ENCODE data around the gene SLC35A4.

Gene SLC35A4

GRCh38 chr5:140564196-140565023 lies at the start of gene SLC35A4, which contains the start of gene APBB3:
Gene SLC35A4, plus strand, starts transcription at chr5:140564828. Its CDS starts 2,342 bp downstream, at chr5:140567170.
Gene APBB3, minus strand, starts transcription at chr5:140564598. Its CDS starts 353 bp downstream, at chr5:140564245.
- DNase-seq: peak; percentile 97

DNA sequence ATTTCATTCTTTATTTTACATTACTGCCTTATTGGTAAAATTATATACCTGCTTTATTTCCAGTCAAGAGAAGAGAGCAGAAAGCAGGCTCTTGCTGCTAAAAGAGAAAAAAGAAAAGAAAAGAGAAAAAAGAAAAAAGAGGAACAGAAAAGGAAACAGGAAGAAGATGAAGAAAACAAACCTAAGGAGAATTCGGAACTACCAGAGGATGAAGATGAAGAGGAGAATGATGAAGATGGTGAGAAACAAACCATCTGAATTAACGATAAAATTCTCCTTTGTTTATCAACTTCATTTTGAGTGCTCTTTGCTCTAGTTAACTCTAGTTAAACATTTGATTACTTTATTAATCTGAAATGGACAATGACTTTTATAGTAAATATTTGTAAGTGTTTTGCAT lies 40.6 kb upstream of the SLC35A4 start:
- DNase-seq: no peak

GRCh38 chr5:140540227-140540626 lies 24.4 kb upstream of the SLC35A4 start:
- no peak for DNase-seq

GRCh38 chr5:140542972-140543371 lies 21.7 kb upstream of the SLC35A4 start:
- no peak for DNase-seq

- no peak for DNase-seq
These were observed 19.6 kb upstream of the SLC35A4 start for GRCh38 chr5:140544986-140545385.

- no peak for DNase-seq
These were observed 19.0 kb upstream of the SLC35A4 start for GRCh38 chr5:140545606-140546005.

- no peak for DNase-seq
These were observed 17.6 kb upstream of the SLC35A4 start for GRCh38 chr5:140546851-140547507.

DNA sequence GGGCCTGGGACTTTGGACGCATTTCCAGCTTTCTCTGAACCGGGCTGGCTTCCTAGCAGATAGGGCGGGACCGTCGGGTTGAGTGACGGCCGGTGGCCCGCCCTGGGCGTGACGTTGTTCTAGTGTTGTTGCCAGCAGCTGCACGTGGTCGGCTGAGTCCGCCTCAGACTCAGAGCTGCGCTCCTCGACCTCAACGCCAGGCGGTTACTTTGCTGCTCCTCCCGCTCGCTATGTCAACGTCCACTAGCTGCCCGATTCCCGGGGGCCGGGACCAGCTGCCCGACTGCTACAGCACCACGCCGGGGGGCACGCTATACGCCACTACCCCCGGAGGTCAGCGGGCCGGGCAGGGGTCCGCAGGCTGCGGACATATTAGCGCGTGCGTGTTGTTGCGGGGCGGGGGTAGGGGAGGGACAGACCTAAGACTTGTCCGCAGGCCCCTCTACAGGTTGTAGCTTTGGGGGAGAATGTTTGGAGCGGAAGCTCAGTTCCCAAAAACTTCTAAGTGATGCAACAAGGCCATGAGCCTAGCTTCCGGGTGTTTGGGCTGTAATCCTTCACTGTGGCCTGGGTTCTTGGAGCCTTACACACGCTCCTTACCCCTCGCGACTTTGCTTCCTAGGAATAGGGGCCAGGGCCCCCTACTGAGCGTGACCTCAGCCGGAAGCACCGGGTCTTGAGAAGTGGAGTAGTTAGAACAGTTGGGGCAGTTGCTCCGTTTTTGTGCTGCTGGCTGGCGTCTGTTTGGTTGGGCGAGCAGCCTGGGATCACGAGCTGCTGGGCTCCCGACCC lies 16.9 kb upstream of the SLC35A4 start, which contains the start of gene EIF4EBP3:
Gene EIF4EBP3, plus strand, starts transcription at position 155 of the 792 bp plus-strand sequence. Its CDS starts 76 bp downstream, at position 231.
- DNase-seq: peak; percentile 82

DNA sequence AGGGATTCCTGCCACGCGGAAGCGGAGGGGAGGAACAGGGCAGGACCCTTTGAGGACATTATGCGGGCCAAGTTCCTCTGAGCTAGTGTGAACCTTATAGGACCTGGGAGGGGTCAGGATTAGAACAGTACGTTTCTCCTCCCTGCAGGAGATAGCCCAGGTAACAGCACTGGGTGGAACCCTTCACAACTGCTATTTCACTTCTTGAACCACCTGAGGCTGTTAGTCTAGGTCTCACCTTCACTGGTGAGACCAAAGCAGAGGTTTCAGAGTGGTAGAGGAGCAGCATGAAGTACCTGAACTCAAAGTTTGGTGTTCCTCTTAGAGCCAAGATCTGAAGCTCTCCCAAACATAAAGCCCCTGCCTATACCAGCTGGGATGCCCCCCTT lies 16.3 kb upstream of the SLC35A4 start:
- DNase-seq: no peak

- no peak for DNase-seq
These were observed 15.8 kb upstream of the SLC35A4 start for GRCh38 chr5:140548791-140549190.

DNA sequence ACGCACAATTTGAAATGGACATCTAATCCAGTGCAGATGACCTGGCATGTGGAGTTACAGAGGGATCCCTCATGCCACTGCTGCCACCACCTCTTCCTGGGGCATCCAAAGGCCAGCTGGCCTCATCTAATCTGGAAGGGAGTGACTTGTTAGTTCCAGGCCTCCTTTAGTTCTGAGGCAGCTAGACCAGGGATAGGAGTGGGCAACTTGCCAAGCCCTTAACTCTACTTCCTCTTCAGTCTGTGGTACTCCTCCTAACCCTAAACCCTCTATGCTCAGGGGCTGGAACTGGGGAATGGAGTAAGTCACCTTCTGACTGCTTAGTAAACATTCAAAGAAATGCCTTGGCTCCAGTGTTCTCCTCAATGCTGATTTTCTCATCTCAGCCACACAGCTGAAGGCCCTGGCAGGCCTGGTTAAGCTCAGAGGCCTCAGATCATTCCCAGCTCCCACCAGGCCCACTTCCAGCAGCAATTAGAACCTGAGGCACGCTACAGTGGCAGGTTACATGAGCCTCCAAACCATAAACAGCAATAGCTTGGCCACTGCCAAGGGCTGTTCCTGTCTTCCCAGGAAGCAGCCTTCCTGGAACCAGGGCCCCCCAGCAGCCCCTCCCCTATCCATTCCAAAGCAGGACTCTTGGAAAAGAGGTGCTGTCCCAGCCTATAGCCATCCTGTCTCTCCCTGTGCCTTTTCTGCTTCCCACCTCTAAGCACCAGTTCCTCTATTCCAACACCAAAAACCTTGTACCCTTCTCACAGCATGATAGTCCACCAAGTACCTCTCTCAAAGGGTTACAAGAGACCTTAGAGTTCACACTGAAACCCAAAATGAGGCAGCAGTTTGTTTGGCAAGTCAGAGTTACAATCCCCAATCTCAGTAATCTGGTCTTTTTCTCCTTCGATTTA lies 15.1 kb upstream of the SLC35A4 start:
- no peak for DNase-seq

- DNase-seq: no peak
These were observed 14.2 kb upstream of the SLC35A4 start for GRCh38 chr5:140550147-140551079.

- DNase-seq: no peak
These were observed 12.8 kb upstream of the SLC35A4 start for GRCh38 chr5:140551872-140552271.

- DNase-seq: no peak
These were observed 11.0 kb upstream of the SLC35A4 start for GRCh38 chr5:140553657-140554056.

DNA sequence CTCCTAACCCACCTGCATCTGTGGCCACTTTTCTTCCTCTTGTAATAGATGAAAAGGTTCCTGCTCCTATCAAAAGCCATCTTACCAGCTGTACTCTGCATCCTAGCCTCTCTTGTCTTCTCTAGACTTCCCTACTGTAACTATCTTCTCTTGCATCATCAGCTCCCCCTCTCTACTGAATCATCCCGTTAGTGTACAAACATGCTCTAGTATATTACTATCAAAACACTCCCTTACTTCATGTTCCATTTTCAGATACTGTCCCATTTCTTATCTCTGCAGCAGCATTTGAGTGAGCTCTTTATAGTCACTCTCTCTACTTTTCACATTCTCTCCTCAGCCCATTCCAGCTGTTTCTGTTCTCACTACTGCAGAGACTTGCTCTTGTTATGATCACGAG lies 10.2 kb upstream of the SLC35A4 start:
- no peak for DNase-seq

DNA sequence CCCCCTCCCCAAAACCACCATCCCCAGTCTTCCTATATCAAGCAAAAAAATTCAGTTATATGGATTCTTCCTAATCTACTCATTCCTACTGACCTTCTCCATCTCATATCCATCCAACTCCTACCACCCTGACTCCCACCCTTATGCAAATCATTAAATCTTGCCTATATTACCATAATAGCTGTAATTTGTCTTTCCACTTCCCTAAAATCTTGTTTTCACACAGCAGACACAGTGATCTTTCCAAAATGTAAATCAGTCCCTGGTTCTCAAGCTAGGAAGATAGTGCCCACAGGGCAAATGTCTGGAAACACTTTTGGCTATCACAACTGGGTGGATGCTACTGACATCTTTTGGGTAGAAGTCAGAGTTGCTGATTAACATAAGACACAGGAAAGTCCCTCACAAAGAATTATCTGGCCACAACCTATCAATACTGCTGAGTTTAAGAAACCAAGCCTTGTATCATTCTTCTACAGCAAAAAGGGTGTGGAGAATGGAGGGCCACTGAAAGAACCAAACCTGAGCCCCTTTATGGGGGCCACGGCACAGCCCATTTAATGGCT lies 8.8 kb upstream of the SLC35A4 start:
- no peak for DNase-seq

DNA sequence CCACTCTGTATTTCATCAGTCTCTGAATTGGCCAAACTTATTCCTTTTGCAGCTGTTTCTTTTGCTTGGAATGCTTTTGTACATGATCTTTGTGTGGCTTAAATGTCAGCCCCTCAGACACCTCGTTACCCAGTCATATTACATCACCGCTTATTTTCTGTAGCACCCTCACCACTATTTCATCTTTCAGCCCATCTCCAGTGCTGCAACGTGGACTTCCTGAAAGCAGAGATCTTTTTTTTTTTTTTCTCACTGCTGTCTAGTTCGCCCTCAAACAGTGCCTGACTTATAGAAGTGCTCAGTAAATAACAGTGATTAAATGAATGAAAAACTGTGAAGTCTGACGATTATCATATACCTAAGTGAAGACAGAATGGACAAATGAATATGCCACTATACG lies 8.2 kb upstream of the SLC35A4 start:
- no peak for DNase-seq

DNA sequence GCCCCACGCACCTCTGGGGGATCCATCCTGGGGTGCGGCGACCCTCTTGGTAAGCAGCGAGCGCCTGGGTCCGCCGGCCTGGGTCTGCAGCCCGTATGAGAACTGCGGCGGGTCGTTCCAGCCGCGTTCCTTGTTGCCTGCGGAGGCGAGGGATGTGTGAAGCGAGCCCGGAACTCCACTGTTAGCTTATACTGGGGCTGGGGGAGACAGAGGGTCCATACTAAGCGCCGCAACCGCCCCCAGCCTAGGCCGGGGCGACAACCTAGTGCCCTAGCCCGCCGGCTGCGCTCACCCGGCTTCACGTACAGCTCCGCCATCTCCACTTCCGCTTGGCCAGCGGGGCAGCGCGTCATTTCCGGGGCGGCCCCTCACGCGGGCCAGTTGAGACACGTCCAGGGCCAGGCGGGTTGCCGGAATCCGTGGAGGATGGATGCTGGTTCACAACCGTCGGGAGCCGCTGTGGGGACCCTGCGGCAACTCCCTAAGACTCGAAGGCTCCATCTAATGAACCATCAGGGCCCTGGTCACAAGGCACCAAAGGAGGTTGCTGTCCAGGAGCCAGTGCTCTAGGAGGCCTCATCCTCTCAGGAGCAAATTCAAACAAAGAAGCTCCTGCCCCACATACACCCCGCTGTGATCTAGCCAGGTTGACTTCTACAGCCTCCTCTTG lies 7.4 kb upstream of the SLC35A4 start, which contains the start of gene SRA1:
Gene SRA1, minus strand, starts transcription at position 338 of the 670 bp plus-strand sequence. Its CDS starts 21 bp downstream, at position 317.
- peak; percentile 72 for DNase-seq

DNA sequence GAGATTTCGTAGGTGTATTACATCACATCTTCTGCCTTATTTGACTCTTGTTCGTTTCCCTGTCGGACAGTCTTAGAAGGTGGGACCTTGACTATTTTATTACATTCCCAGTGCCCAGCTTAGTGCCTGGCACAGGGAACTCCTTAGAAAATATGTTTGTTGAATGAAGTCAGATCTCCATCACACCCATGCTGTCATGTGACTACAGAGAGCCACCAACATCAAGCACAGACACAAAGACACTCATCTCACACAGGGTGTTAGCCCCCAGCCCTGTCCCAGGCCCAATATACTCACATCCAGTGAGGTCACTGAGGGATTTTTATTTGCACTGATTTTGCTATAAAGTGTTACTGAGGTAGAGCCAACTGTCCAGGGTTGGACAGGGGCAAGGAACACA lies 6.7 kb upstream of the SLC35A4 start:
- DNase-seq: no peak

DNA sequence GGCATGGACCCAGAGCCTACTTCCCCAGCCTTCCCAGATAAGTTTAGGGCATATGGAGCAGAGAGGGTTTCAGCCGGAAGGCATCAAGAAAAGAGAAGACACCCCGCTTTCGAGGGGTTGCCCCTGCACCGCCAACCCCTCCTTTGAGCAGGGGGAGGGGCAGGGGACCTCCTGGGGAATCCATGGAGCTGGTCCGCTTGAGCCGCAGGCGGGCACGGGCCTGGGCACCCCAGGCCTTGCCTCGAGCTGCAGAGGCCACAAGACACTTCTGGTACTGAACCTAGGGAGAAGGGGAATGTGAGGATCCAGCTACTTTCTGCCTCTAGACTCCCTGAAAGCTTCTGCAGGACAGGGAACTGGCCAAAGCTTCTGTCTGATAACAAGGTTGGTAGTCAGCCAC lies 6.1 kb upstream of the SLC35A4 start:
- no peak for DNase-seq

All from activated effector memory CD4-positive, alpha-beta T cell treated with Interleukin-2 at 50 U/mL for 16 hours (primary cell).